IMR-90 (cell line): ENCODE measurements around the gene QSOX2.

Experiments used
- CTCF ChIP-seq: conservative IDR thresholded peaks from 2 replicates; pipeline ENCODE4 v1.5.1; 2012; ENCODE audit warnings: mild to moderate bottlenecking, low read depth, low read length, improper control_type of control experiment
- MAZ ChIP-seq: IDR thresholded peaks from 2 replicates; pipeline ENCODE4 v1.6.1; 2012; ENCODE audit warnings: low read depth, mild to moderate bottlenecking, low read length, improper control_type of control experiment, moderate library complexity, borderline replicate concordance
- POLR2A ChIP-seq: IDR thresholded peaks from 2 replicates; pipeline ENCODE4 v1.6.1; 2012; ENCODE audit warnings: mild to moderate bottlenecking, low read depth, low read length
- RAD21 ChIP-seq: IDR thresholded peaks from 2 replicates; pipeline ENCODE4 v1.6.1; 2012; ENCODE audit warnings: low read length, improper control_type of control experiment

GRCh38 chr9:136197084-136197875 lies 48.3 kb downstream of the QSOX2 start:
- no peak for TF ChIP-seq CTCF
- TF ChIP-seq RAD21, result no peak
- no peak for TF ChIP-seq POLR2A
- TF ChIP-seq MAZ, result no peak
